Stimulated activated effector memory CD8-positive, alpha-beta T cell treated with anti-CD3 and anti-CD28 coated beads, Interleukin-12 subunit alpha, Interleukin-12 subunit beta, amount 100 ng/mL, for 72 hours (primary cell): ENCODE data around the gene GPC3.
A peak's percentile ranks its signal among the peaks of the same experiment; 100 is the strongest.

Experiments used
- ATAC-seq: fragments of 150-1000 bp; cut with Tn5 transposase; 2 replicates; pipeline ENCODE4 v1.10.0; 2021
- DNase-seq, 2 donors: peaks; one replicate each; pipeline ENCODE4 v3.0.0; 2021 to 2022; ENCODE audit warnings: low spot score in 2 of 2
- H3K27ac Mint-ChIP-seq: one replicate; pipeline ENCODE4 v1.8.0; 2022; ENCODE audit warnings: mild to moderate bottlenecking, mixed read lengths
- H3K36me3 Mint-ChIP-seq: one replicate; pipeline ENCODE4 v1.8.0; 2022; ENCODE audit warnings: mild to moderate bottlenecking, mixed read lengths
- H3K4me1 Mint-ChIP-seq: one replicate; pipeline ENCODE4 v1.8.0; 2022; ENCODE audit warnings: mixed read lengths
- H3K4me3 Mint-ChIP-seq: one replicate; pipeline ENCODE4 v1.8.0; 2022; ENCODE audit warnings: mild to moderate bottlenecking, mixed read lengths
- H3K9me3 Mint-ChIP-seq: one replicate; pipeline ENCODE4 v1.8.0; 2022; ENCODE audit warnings: mixed read lengths

Gene GPC3

GRCh38 chrX:133929836-133930464 is 55.4 kb downstream of the GPC3 start:
- Mint-ChIP-seq H3K9me3 (no peaks in the 10 kb centered on the region), H3K27ac (no peak overlapping the region)
- ATAC-seq = no peak

GRCh38 chrX:133928365-133928764 is 57.0 kb downstream of the GPC3 start:
- ATAC-seq (no peak), DNase-seq (no peak)
- Mint-ChIP-seq H3K4me1 (peaks cover under 1% of the 10 kb centered on the region), H3K4me3 (no peak overlapping the region), H3K36me3 (no peaks in the 10 kb centered on the region), H3K9me3 (no peaks in the 10 kb centered on the region), H3K27ac (no peak overlapping the region)

More at GRCh38 chrX:133929836-133930464, 55.4 kb downstream of the GPC3 start:
- Mint-ChIP-seq H3K4me1 (no peaks in the 10 kb centered on the region), H3K36me3 (no peaks in the 10 kb centered on the region), H3K4me3 (no peak overlapping the region)
- no peak for DNase-seq

- DNase-seq (no peak), ATAC-seq (no peak)
- H3K9me3 Mint-ChIP-seq = no peaks in the 10 kb centered on the region
- H3K27ac Mint-ChIP-seq = no peak overlapping the region
- H3K4me3 Mint-ChIP-seq = no peak overlapping the region
- H3K36me3 Mint-ChIP-seq = no peaks in the 10 kb centered on the region
- H3K4me1 Mint-ChIP-seq = peaks cover 7% of the 10 kb centered on the region
Measured at GRCh38 chrX:133926809-133927208, 58.6 kb downstream of the GPC3 start.

- DNase-seq = no peak
- Mint-ChIP-seq H3K9me3 (no peaks in the 10 kb centered on the region), H3K4me1 (peaks cover 7% of the 10 kb centered on the region), H3K36me3 (no peaks in the 10 kb centered on the region), H3K4me3 (no peak overlapping the region), H3K27ac (no peak overlapping the region)
- ATAC-seq = no peak
Measured at GRCh38 chrX:133926099-133926498, 59.3 kb downstream of the GPC3 start.

DNA sequence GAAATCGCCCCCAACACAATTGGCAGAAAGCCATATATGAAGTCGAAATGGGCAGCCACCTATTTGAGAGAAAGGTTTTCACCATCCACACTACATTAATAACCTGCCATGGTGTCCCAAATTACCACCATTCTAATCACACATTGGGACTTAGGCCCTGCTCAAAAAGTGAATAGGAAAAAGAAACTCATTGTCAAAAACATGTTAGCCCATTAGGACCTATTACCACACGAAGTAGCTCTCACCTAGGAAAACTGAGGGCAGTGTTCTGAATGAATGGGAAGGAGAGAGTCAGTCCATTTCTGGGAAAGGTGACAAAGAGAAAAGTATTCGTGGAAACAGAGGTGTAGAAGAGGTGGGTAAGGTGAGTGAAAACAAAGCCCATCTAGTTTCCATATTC is 60.8 kb downstream of the GPC3 start:
- no peak for ATAC-seq
- DNase-seq = no peak
- no peak overlapping the region for H3K27ac Mint-ChIP-seq
- no peak overlapping the region for H3K4me3 Mint-ChIP-seq
- no peaks in the 10 kb centered on the region for H3K9me3 Mint-ChIP-seq
- H3K4me1 Mint-ChIP-seq = peaks cover 7% of the 10 kb centered on the region
- no peaks in the 10 kb centered on the region for H3K36me3 Mint-ChIP-seq

GRCh38 chrX:133923548-133923947 is 61.8 kb downstream of the GPC3 start:
- no peak for ATAC-seq
- Mint-ChIP-seq H3K27ac (no peak overlapping the region), H3K9me3 (no peaks in the 10 kb centered on the region), H3K4me1 (peaks cover 7% of the 10 kb centered on the region), H3K4me3 (no peak overlapping the region), H3K36me3 (no peaks in the 10 kb centered on the region)
- DNase-seq = no peak

GRCh38 chrX:133923113-133923512 is 62.3 kb downstream of the GPC3 start:
- Mint-ChIP-seq H3K27ac (peak overlapping the region; percentile 37), H3K4me3 (peak overlapping the region; percentile 34), H3K4me1 (peaks cover 7% of the 10 kb centered on the region), H3K9me3 (no peaks in the 10 kb centered on the region), H3K36me3 (no peaks in the 10 kb centered on the region)
- no peak for DNase-seq
- ATAC-seq = no peak

DNA sequence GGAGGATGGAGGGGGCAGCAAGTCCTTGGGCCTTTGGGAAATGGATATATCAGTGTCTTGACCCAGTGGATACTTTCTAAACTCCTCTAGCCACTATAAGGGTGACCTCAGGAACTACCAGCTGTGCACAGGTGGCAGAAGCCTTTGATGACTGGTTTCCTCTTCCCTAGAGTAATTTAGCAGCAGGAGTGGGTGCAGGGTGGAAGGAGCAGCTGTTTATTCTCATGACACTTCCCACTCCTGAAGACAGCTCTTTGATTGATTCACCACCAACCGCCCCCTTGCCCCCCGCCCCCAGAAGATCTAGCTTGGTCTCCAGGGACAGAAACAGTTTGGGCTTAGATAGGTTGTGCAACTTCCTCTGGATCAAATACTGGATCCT is 63.0 kb downstream of the GPC3 start:
- H3K9me3 Mint-ChIP-seq = no peaks in the 10 kb centered on the region
- DNase-seq = no peak
- H3K36me3 Mint-ChIP-seq = no peaks in the 10 kb centered on the region
- no peak for ATAC-seq
- H3K4me3 Mint-ChIP-seq = no peak overlapping the region
- H3K4me1 Mint-ChIP-seq = peaks cover 7% of the 10 kb centered on the region
- no peak overlapping the region for H3K27ac Mint-ChIP-seq

DNA sequence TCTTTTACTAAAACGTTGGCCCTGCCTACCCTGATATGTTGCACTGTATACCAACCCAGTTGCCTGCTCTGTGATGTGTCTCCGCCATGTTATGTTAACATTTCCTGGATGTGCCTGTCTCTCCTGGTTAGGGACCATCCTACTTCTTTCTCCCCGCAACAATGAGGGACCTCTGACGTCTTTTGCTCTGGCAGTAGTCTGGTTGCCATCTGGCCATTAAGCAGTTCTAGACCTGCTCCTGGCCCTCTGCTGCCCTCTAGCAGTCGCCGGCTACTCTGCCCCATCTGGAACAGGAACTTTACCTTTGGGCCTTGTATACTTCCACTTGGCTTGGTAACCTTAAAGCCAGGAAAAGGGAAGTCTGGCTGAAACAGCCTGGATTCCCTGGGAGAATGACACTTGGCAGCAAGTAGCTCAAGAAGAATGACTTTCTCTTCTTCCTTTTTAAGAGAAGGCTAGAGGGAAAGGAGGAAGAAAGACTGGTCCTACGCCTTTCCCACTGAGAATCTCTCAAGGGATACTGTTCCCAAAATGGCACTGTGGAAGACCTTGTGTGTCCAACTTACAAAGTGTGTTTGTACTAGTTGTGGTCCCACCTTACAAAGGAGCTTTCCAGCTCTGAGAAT is 63.5 kb downstream of the GPC3 start:
- no peak overlapping the region for H3K4me3 Mint-ChIP-seq
- peaks cover 7% of the 10 kb centered on the region for H3K4me1 Mint-ChIP-seq
- H3K9me3 Mint-ChIP-seq = no peaks in the 10 kb centered on the region
- DNase-seq = peak in 1 of 2 donors; percentile 47
- H3K36me3 Mint-ChIP-seq = no peaks in the 10 kb centered on the region
- no peak for ATAC-seq
- H3K27ac Mint-ChIP-seq = no peak overlapping the region

GRCh38 chrX:133921086-133921485 is 64.3 kb downstream of the GPC3 start:
- Mint-ChIP-seq H3K36me3 (no peaks in the 10 kb centered on the region), H3K4me1 (peaks cover 7% of the 10 kb centered on the region), H3K9me3 (no peaks in the 10 kb centered on the region), H3K4me3 (no peak overlapping the region), H3K27ac (no peak overlapping the region)
- DNase-seq (no peak), ATAC-seq (no peak)

DNA sequence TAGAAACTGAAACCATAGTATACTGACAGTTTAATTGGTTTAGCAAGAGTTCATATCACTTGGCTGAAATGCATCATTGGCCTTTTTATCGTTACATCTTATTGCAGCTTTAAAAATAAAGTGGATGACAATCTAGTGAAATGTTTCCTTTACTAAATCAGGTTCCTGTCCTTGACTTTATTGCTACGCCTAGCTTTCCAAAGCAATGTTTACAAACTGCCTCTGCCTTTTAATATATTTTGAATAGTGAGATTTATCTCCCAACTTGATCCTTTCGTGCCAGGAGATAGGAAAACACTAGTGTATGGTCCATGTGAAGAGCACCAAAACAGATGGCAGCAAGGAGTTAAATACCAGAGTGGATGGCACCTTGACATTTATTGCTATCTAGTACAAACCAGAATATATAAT is 67.0 kb downstream of the GPC3 start:
- DNase-seq = no peak
- ATAC-seq = peak; percentile 47
- Mint-ChIP-seq H3K9me3 (no peaks in the 10 kb centered on the region), H3K4me1 (peaks cover 7% of the 10 kb centered on the region), H3K4me3 (no peak overlapping the region), H3K36me3 (no peaks in the 10 kb centered on the region), H3K27ac (no peak overlapping the region)

DNA sequence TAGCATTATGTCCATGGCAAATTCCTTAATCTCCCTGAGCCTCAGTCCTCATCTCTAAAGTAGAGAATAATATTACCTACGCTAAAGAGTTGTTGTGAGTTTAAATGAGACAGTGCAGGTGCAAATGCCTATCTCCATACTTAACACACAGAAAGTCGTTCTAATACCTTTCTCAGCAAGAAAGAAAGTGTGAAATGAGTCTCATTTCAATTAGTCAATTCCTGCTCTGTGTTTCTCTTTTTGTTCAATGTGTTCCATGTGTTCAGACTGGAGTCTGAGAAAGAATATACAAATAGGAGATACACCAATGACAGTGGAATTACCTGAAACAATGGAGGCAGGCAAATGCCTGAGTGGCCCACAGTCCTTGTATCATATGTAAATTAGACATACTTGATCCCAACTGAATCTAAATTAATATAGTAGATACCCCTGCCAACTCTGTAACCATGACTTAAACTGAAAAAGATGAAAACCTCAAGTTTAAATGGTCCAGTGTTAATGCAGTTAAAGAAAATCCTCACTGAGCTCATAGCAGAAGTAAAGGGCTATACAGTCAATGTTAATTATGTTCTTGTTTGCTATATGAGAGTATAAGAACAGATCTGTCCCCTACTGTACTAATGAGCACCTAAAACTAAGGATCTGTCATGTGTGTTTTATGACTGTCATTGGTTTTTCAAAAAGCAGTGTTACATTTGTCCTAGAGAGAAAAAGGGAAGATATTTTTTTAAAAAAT is 68.2 kb downstream of the GPC3 start:
- no peak overlapping the region for H3K27ac Mint-ChIP-seq
- no peak overlapping the region for H3K4me3 Mint-ChIP-seq
- H3K4me1 Mint-ChIP-seq = no peaks in the 10 kb centered on the region
- ATAC-seq = no peak
- DNase-seq = no peak
- H3K36me3 Mint-ChIP-seq = no peaks in the 10 kb centered on the region
- H3K9me3 Mint-ChIP-seq = no peaks in the 10 kb centered on the region

DNA sequence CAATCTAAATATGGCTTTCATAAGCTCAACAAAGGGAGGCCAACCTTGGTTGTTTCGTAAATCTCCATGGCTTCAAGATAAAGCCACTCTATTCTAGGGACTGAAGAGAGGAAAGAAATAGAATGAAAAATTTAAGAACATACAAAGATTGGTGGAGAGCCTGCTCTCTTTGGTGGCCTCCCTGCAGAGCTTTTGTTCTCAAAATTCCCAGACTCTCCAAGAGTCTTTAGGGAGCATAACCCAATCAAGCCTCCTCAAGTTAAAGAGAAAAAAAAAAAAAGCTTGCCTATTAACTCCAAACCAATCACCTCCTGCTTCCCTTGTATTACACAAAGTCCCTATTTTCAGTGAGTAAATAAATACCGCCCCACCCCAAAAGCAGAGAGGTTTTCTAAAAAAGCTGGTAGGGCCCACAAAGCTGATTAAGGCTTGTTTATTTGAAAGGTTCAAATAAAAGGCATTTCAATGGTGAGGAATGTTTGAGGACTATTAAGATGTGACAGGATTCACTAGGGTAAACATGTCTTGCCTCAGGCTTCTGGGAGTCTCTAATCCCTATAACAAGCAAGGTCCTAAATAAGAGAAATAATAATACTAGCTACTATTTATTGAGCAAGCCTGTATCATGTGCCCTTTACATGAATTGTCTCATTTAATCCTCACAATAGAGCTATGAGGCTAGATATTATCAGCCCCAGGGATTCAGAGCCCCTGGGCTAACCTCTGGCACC is 71.6 kb downstream of the GPC3 start:
- DNase-seq (no peak), ATAC-seq (no peak)
- no peak overlapping the region for H3K27ac Mint-ChIP-seq
- H3K4me3 Mint-ChIP-seq = no peak overlapping the region
- H3K4me1 Mint-ChIP-seq = no peaks in the 10 kb centered on the region
- no peaks in the 10 kb centered on the region for H3K9me3 Mint-ChIP-seq
- H3K36me3 Mint-ChIP-seq = no peaks in the 10 kb centered on the region

DNA sequence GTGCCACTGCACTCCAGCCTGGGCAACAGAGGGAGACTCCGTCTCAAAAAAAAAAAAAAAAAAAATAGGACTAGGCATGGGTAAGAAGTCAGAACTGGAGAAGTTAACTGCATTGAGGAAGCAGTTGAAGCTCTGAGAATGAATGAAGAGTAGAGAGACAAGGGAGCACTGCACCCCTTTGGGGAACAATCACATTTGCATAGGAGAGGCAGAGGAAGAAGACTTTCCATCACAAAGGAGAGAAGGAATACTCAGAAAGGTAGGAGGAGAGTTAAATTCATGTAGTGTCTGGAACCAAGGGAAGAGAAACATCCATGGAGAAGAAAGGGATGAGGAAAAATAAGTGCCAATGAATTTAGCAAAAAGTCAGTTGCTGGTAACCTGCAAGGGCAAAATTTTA is 72.4 kb downstream of the GPC3 start:
- no peak overlapping the region for H3K27ac Mint-ChIP-seq
- H3K4me1 Mint-ChIP-seq = no peaks in the 10 kb centered on the region
- no peak for DNase-seq
- H3K9me3 Mint-ChIP-seq = no peaks in the 10 kb centered on the region
- H3K4me3 Mint-ChIP-seq = no peak overlapping the region
- no peaks in the 10 kb centered on the region for H3K36me3 Mint-ChIP-seq
- no peak for ATAC-seq

DNA sequence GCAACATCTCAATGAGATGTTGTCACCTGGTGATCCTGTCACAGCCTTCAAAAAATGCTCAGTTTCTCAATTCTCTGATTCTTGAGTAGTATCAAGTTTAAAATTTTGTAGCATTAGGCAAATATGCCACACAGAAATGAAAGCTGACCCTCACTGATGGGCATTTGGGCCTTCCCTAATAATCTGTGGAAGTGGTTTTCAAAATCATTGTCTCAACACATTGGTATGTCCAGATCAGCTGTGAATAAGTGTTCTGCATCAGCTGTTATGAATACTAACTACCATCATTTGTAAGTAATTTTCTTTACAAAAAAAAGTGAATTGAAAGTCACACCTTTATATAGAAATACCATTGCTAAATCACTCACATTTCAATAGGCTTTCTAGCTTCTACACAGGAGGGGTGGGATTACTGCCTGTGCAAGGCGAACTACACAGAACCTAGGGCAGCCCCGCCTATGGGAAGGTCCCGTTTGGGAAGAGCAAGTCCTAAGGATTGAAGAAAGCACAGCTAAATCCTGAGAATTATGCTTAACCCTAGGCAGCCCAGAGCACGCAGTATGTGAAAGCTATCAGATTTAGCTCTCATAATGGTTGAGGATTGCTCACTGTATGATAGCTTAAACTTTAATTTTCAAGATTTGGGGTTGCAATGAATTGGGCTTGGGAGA is 73.4 kb downstream of the GPC3 start:
- no peak for DNase-seq
- no peaks in the 10 kb centered on the region for H3K9me3 Mint-ChIP-seq

More for the DNA sequence above, 73.4 kb downstream of the GPC3 start:
- no peaks in the 10 kb centered on the region for H3K4me1 Mint-ChIP-seq
- no peak overlapping the region for H3K4me3 Mint-ChIP-seq
- H3K36me3 Mint-ChIP-seq = no peaks in the 10 kb centered on the region
- no peak overlapping the region for H3K27ac Mint-ChIP-seq
- ATAC-seq = no peak
